Body of pancreas (tissue), 4 donors: ENCODE results near the gene CCL23.
"Not testable (repeated sequence)": the region's sequence is repeated elsewhere in the genome, so short reads cannot be mapped to it uniquely, and the experiment has no call there.

Source experiments
- POLR2A ChIP-seq, 3 donors: fragments of 450-650 bp; IDR thresholded peaks; one replicate each; pipeline ENCODE4 v1.6.1; 2016; ENCODE audit warnings: antibody characterized with exemption in 3 of 3, mild to moderate bottlenecking in 2 of 3
- TF ChIP-seq, protein P1 (sequence below), 7 experiments: fragments of 450-650 bp in 4 of 7; fragments of 200-600 bp in 3 of 7; sonication (generic) in 3 of 7; IDR thresholded peaks; one replicate each; pipeline ENCODE4 v1.5.1; 2016 to 2019; ENCODE audit warnings: antibody characterized with exemption in 7 of 7

DNA sequence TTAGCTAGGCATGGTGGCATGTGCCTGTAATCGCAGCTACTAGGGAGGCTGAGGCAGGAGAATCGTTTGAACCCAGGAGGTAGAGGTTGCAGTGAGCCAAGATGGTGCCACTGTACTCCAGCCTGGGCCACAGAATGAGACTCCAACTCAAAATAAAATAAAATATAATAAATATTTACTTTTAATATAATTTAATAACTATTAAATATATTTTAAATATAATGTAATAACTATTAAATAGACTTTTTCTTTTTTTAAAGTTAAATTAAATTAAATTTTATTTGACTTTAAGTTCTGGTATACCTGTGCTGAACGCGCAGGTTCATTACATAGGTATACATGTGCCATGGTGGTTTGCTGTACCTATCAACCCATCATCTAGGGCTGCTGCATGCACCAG lies 1.9 kb downstream of the CCL23 start:
- TF ChIP-seq POLR2A (IDR thresholded peaks at IDR 0.05), result not testable (repeated sequence)
- TF ChIP-seq, protein P1, sequence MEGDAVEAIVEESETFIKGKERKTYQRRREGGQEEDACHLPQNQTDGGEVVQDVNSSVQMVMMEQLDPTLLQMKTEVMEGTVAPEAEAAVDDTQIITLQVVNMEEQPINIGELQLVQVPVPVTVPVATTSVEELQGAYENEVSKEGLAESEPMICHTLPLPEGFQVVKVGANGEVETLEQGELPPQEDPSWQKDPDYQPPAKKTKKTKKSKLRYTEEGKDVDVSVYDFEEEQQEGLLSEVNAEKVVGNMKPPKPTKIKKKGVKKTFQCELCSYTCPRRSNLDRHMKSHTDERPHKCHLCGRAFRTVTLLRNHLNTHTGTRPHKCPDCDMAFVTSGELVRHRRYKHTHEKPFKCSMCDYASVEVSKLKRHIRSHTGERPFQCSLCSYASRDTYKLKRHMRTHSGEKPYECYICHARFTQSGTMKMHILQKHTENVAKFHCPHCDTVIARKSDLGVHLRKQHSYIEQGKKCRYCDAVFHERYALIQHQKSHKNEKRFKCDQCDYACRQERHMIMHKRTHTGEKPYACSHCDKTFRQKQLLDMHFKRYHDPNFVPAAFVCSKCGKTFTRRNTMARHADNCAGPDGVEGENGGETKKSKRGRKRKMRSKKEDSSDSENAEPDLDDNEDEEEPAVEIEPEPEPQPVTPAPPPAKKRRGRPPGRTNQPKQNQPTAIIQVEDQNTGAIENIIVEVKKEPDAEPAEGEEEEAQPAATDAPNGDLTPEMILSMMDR (IDR thresholded peaks at IDR 0.05), result not testable (repeated sequence)
